ENCODE data around the gene ERH.

ERH gene

GRCh38 chr14:69353168-69353567 lies 44.9 kb downstream of the ERH start:
- TF ChIP-seq, protein P1, sequence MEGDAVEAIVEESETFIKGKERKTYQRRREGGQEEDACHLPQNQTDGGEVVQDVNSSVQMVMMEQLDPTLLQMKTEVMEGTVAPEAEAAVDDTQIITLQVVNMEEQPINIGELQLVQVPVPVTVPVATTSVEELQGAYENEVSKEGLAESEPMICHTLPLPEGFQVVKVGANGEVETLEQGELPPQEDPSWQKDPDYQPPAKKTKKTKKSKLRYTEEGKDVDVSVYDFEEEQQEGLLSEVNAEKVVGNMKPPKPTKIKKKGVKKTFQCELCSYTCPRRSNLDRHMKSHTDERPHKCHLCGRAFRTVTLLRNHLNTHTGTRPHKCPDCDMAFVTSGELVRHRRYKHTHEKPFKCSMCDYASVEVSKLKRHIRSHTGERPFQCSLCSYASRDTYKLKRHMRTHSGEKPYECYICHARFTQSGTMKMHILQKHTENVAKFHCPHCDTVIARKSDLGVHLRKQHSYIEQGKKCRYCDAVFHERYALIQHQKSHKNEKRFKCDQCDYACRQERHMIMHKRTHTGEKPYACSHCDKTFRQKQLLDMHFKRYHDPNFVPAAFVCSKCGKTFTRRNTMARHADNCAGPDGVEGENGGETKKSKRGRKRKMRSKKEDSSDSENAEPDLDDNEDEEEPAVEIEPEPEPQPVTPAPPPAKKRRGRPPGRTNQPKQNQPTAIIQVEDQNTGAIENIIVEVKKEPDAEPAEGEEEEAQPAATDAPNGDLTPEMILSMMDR (IDR thresholded peaks at IDR 0.05), result no peak

DNA sequence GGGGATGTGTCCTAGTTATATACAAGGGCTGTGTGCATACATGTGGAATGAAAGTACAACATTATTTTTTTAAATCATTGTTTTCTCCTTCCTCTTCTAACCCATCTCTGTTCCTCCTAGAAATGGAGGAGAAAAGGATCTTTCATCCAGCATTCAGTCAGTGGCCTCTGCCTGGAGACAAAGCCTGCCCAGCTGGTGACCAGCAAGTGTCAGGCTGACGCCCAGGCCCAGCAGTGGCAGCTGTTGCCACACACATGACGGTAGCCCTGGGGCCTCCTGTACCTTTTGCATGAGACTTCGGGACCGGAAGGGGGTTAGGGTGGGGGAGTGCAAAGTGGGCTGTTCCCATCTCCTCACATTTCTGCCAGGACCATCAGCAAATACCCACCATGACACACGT lies 46.2 kb downstream of the ERH start:
- TF ChIP-seq, protein P1 (IDR thresholded peaks at IDR 0.05), result no peak

DNA sequence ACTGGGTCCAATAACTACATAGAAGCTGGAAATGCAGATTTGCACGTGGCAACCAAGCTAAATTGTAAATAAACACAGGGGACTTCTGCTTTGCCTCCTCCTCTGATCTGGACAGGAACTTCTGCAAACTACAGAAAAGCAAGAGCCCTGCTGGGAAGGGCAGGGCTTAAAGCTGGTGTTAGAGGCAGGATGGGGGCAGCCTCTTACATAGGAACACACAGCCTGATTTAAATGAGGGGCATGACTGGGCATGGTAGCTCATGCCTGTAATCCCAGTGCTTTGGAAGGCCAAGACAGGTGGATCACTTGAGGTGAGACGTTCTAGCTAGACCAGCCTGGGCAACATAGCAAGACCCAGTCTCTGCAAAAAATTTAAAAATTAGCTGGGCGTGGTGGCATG lies 46.7 kb downstream of the ERH start:
- TF ChIP-seq, protein P1 (IDR thresholded peaks at IDR 0.05), result no peak

DNA sequence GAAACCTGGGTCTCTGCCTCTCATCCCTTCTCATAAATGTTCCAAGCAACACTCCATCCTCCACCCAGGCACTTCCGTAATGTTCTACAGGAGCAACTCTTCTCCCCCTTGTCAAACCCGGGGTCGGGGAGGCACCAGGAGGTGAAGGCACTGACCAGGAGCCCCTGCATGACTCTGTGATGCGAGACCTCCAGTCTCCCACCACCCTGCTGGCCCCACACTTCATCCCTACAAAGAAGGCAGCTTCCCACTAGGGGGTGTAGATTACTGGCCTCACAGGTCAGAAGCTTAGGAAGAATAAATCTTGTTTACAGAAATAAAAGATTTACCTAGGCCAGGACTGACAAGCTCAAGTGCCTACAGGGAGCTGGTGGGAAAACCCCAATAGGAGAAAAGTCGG lies 47.2 kb downstream of the ERH start:
- TF ChIP-seq, protein P1 (IDR thresholded peaks at IDR 0.05), result no peak

DNA sequence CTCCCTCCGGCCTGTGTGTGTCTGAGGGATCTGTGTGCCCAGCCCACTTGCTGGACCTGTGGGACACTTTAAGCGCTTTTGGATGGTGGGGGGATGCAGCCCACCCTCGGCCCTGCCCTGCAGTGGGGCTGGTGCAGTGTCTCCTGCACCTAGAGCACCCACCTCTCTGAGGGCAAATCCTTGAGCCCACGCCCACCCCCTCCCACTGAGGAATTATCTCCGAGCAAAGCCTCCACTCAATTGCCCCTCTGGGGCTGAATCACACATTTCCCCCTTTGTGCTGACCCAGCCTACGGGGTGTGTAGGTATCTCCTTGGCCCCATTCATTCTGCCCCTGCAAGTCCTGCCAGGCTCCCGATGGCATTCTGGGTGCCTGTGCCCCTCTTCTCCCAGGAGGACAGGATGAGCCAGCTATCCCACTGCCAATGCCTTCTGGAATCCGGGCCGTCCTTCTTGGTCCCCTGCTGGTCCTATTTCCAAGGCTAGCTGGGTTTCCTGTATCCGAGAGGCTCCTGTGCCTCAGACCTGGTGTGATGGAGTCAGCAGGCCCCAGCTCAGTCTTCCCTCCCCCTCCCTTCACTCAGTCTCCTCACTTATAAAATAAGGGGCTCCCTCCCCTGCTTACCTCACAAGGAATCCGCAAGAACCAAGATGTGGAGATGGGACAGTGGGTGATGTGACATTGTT lies 48.9 kb downstream of the ERH start:
- TF ChIP-seq, protein P1 (IDR thresholded peaks at IDR 0.05), result no peak

DNA sequence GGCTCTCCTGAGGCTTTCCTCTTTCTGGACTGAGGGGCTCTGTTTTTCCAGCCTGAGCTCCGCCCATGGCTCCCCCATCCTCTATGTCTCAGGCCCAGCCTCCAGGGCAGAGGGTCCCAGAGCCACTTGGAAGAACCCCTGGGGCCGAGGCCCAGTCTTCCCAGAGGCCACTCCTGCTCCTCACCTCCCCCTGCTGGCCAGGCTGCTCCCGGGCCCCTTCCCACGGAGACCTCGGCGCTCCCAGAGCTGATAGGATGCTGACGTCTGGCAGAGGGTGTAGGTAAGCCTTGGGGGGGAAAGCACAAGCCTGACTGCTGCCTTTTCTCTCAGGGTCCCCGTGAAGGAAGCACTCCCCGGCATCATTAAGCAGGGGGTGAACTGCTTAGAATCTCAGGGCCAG lies 51.4 kb downstream of the ERH start:
- TF ChIP-seq, protein P1 (IDR thresholded peaks at IDR 0.05), result peak; percentile 48

GRCh38 chr14:69345402-69345801 lies 52.7 kb downstream of the ERH start:
- TF ChIP-seq, protein P1 (IDR thresholded peaks at IDR 0.05), result no peak

GRCh38 chr14:69344171-69344570 lies 53.9 kb downstream of the ERH start:
- TF ChIP-seq, protein P1 (IDR thresholded peaks at IDR 0.05), result no peak
